Right renal pelvis (tissue), 4 donors: ENCODE data around the gene MOV10L1. TPM values are rescaled to one million over a fixed set of nuclear protein-coding genes. Genes with fewer than 3 reads are reported as not detected.

ENCODE experiments used
- polyA plus RNA-seq, 4 donors: library from polyadenylated mRNA; unstranded; fragments of 120-200 nt; gene quantifications; one replicate each; pipeline ENCODE4 v1.2.1, GENCODE V29; 2013; ENCODE audit not compliant: insufficient read length in 4 of 4

Gene MOV10L1
- polyA plus RNA-seq, 4 donors: 0.33 to 1.2 (median 0.71) TPM

Other genes with a start within 250 kb of the MOV10L1 start
- gene ZBED4, start 236.2 kb upstream of the MOV10L1 start, polyA plus RNA-seq: 10 to 100 TPM; 16.6 to 18.2 (median 17.5) TPM
- 10 to 100 TPM; 28.1 to 44.4 (median 30.4) TPM for gene ALG12, start 171.6 kb upstream of the MOV10L1 start, polyA plus RNA-seq
- gene CRELD2, start 171.4 kb upstream of the MOV10L1 start, polyA plus RNA-seq: 10 to 100 TPM; 25.5 to 33.2 (median 27.0) TPM
- 10 to 100 TPM; 16.9 to 30.4 (median 17.6) TPM for gene PIM3, start 129.2 kb upstream of the MOV10L1 start, polyA plus RNA-seq
- under 1 TPM in 1 of 4 donors, not detected in 3; 0.03 TPM for gene IL17REL, start 77.2 kb upstream of the MOV10L1 start, polyA plus RNA-seq
- gene TTLL8, start 31.7 kb upstream of the MOV10L1 start, polyA plus RNA-seq: under 1 TPM in 1 of 4 donors, not detected in 3; 0.06 TPM
- 1 to 10 TPM in 1 of 4 donors, under 1 TPM in 3; 0.66 to 1.6 (median 0.86) TPM for gene MLC1, start 4.6 kb upstream of the MOV10L1 start, polyA plus RNA-seq
- gene PANX2, start 80.7 kb downstream of the MOV10L1 start, polyA plus RNA-seq: 1 to 10 TPM in 3 of 4 donors, under 1 TPM in 1; 0.76 to 2.2 (median 1.5) TPM
- gene TRABD, start 95.9 kb downstream of the MOV10L1 start, polyA plus RNA-seq: 10 to 100 TPM; 19.1 to 30.8 (median 21.7) TPM
- 10 to 100 TPM; 14.9 to 26.2 (median 17.1) TPM for gene SELENOO, start 111.0 kb downstream of the MOV10L1 start, polyA plus RNA-seq
- 10 to 100 TPM; 31.4 to 40.7 (median 34.3) TPM for gene TUBGCP6, start 155.0 kb downstream of the MOV10L1 start, polyA plus RNA-seq
- gene HDAC10, start 161.3 kb downstream of the MOV10L1 start, polyA plus RNA-seq: 10 to 100 TPM; 18.0 to 28.7 (median 19.9) TPM
- gene MAPK12, start 171.7 kb downstream of the MOV10L1 start, polyA plus RNA-seq: 10 to 100 TPM; 10.6 to 23.6 (median 12.2) TPM
- gene MAPK11, start 180.4 kb downstream of the MOV10L1 start, polyA plus RNA-seq: 1 to 10 TPM; 7.3 to 8.8 (median 7.4) TPM
- 100 to 1,000 TPM; 217 to 261 (median 232) TPM for gene PLXNB2, start 217.6 kb downstream of the MOV10L1 start, polyA plus RNA-seq
- 10 to 100 TPM; 12.0 to 17.9 (median 15.0) TPM for gene DENND6B, start 237.0 kb downstream of the MOV10L1 start, polyA plus RNA-seq